ENCODE measurements around the gene KLHDC9.

The KLHDC9 gene

DNA sequence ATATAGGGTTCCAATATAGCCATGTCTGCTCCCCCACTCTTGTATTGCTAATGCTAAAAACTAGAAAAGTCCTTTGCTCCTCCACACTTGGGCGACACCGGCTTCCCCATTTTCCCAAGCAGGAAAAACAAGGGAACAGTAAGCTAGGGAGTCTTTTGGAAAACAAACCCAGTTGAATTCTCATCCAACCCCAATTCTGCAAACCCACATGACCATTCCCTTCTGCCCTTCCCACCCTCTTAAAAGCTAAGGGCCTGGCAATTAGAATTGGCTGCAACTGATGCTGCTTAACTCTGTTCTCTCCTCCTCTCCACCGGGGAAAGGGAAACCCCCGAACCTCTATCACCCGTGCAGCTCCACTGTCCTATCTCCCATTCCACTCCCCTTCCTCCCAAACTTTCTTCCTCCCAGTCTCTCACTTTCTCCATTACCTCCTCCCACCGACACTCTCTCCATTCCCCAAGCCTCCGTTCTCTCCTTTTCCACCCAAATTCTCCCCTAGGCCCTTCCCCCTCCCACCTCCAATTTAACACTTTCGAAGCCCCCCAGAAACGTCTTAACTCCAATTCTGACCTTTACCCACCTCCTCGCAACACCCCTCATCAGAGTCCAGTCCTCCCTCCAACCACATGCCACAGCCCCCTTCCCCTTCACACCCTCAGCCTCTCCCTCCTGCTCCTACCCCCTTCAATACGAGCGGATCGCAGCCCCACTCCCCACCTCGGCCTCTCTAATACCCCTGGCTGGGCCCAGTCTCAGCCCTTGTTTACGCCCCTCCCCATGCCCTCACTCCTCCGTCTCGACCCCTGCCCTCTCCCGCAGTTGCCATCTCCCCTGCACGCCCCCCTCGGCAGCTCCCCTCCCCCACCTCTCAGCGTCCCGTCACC lies 33.6 kb downstream of the KLHDC9 start:
- DNase-seq (ENCODE audit: low read depth in 2 of 2), result no peak

DNA sequence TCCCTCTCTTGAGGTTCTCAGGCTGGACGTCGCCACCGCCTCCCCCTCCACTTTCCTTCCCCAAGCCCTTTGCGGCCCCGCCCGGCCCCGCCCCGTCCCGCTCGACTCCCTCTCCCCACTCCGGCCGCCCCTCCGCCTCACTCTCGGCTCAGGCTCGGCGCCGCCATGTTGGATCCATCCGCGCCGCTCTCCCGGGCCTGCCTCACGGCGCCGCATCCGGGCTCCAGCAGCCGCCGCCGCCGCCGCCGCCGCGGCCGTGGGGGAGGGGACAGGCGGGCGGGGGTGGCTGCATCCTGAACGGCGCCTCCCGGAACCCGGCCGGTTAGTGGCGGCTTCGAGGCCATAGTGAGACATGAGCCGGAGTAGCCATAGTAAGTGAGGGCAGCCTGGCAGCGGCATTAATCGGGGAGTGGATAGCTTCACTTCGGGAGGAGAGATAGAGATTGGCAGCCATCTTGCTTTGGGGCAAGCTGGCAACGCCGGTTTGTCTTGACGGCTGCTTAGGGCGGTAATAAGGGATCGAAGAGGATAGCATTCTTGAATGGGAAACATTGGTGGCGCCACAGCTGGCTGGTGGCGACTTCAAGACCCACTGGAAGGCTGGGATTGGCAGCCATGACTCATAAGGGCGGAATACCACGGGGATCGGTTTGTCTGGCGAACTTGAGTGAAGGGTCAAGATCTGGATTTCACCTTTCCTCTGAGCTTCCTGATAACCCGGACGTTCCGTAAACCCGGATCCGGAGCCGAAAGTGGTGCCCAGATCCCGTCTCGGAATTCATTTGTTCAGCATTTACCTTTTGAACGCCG lies 34.5 kb downstream of the KLHDC9 start, which contains the start of gene DEDD:
Gene DEDD, minus strand, starts transcription at position 258 of the 810 bp plus-strand sequence. CDS start 8,205 bp downstream, outside the sequence.
- DNase-seq (ENCODE audit: low read depth in 2 of 2), result peak; percentile 87

DNA sequence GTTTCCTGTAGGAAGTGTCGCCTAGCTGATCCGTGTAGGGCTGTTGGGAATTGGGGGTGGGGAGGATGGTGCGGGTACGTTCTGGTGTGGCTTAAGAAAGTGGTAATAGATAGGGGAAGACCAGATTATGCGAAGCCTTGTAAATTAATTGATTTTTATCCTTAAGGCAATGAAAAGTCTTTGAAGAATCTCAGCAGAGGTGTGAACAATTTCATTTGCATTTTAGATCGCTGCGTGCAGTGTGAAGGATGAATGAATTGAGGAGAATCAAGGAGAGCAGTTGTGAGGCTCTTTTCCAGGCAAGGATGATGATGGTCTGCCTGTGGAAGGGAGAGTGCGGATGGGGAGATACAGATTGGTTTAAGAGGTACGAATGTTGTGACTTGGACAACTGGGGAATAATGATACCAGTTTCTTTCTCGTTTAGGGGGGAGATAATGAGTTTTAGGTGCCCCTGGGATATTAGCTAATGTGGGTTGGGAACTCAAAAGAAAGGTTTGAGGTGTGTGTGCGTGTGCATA lies 35.1 kb downstream of the KLHDC9 start:
- no peak for DNase-seq (ENCODE audit: low read depth in 2 of 2)

DNA sequence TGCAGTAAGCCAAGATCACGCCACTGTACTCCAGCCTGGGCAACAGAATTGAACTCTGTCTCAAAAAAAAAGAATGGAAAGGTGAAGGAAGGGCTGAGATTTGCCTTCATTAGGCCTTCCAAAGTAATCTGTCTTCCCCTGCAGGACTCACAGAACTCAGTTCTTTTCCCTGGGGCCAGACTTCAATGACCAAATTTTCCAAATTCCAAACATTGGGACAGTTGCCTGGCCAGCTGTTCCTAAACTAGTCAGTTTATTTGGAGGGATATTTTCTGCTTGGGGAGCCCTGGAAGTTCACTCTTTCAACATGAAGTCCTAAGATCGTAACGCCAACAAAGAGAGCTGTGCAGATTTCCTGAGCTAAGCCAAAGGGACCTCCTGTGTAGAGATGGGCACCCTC lies 39.7 kb downstream of the KLHDC9 start:
- no peak for DNase-seq (ENCODE audit: low read depth in 2 of 2)

DNA sequence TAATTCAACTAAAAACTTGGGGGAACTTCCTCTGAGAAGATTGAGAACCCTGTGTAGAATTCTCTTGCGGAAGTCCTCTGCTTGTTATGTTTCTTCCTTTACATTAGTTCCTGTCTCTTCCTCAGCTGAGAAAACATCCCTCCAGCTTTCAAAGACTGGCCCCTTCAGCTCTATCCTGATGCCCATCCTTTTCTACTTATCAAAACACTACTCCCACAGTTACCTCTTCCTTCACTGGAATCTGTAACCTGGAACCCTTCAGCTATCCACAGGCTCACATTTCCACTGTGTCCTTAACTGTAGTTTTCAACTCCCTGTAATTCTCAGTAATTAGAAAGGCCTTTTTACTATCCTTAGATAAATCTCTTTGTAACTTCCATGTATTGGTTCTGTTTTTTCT lies 40.3 kb downstream of the KLHDC9 start:
- DNase-seq (ENCODE audit: low read depth in 2 of 2), result no peak

DNA sequence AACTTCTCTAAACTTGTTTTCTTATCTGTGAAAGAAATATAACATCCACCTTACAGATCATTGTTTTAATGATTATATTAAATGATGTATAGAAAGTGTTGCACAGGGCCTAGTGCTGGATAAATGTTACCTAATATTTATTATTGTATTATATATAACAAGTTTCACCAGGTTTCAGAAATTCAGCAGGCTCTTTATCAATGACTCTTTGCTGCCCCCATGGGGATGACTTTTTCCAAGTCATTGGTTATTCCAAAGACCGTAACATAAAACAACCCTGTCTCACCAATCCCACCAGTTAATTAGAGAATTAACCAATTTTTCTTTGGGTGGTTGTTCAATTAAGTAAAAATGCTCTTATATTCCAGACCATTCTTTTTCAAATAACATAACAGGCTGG lies 41.6 kb downstream of the KLHDC9 start:
- DNase-seq (ENCODE audit: low read depth in 2 of 2), result no peak

DNA sequence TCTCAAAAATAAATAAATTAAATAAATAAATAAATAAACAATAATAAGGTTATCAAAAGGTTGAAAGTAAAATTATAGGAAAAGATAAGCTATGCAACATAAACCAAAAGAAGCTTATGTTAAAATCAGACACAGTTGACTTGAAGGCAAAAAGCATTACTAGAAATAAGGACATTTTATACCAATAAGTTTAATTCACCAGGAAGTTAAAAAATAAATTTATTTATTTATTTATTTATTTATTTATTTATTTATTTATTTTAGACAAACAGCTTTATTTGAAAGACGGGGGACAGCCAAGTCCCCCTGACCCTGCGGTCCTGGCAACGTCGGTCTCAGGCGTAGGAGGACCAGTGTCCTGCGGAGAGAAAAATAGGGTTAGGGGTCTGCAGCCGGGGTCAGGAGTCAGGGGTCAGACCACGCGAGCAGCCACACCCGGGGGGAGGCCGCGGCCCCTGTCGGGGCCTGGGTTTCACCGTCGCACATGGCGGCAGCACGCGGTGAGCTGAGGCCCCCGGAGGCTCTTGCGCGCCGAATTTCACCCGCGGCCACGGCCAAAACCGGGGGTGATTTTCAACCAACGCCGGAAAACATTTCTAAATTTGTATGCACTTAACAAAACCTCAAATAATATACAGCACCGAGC lies 42.7 kb downstream of the KLHDC9 start:
- no peak for DNase-seq (ENCODE audit: low read depth in 2 of 2)

DNA sequence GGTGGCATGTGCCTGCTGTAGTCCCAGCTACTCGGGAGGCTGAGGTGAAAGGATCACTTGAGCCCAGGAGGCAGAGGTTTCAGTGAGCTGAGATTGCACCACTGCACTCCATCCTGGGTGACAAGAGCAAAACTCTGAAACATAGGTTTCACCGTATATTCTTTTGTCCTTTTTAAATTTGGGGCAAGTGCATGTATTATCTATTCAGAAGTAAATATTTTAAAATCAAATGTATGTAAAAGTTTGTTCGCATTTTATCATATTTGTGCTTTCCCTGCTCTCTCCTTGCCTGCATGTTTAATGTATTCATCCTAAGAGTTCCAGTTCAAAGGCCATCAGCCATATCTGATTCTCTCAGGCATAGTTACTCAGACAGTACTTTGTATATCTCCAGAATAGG lies 47.7 kb downstream of the KLHDC9 start:
- no peak for DNase-seq (ENCODE audit: low read depth in 2 of 2)

Data from stimulated activated CD8-positive, alpha-beta memory T cell treated with anti-CD3 and anti-CD28 coated beads, Interleukin-7, amount 100 ng/mL, for 4 hours (primary cell).